ENCODE measurements around the gene MAP3K20. TPM values are rescaled to one million over a fixed set of nuclear protein-coding genes. Genes with fewer than 3 reads are reported as not detected.

MAP3K20 gene
- total and polyA plus RNA-seq, 2 donors (not counting 3 experiments of a cell fraction or from before 2014, with no cell fraction given): 7.8 to 31.5 TPM

DNA sequence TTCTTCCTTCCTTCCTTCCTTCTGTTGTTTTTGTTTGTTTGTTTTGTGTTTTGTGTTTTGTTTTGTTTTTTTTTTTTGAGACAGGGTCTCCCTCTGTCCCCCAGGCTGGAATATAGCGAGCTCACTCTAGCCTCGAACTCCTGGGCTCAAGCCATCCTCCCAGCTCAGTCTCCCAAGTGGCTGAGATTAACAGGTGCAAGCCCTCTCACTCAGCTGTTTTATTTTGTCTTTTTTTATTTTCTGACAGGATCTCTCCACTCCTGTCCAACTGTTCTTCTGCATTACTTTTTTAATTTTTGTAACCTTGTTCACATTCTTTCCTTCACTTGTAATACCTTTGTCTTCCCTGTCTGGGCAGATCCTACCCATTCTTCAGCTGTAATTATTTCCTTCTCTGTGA lies 23.6 kb downstream of the MAP3K20 start:
- no peaks in the 10 kb centered on the region for H3K4me1 ChIP-seq (ENCODE audit: control insufficient read depth, extremely low read depth, insufficient read depth, low read length)
- DNase-seq (ENCODE audit: low read depth, low spot score): no peak
- TF ChIP-seq EZH2 (IDR thresholded peaks at IDR 0.05; ENCODE audit: borderline replicate concordance, low read depth, low read length, severe bottlenecking): no peak
- no peak for TF ChIP-seq POLR2AphosphoS5 (IDR thresholded peaks at IDR 0.05; ENCODE audit: insufficient read depth, low read depth, low read length)
- no peak for TF ChIP-seq POLR2A (IDR thresholded peaks at IDR 0.05; ENCODE audit: low read depth, low read length)
- H3K4me2 ChIP-seq (ENCODE audit: insufficient read depth, low read length): no peak overlapping the region
- H3K9ac ChIP-seq (replicated peaks; ENCODE audit: extremely low read depth, insufficient read depth, low read length): no peak overlapping the region
- ChIA-PET CTCF (interaction anchor here (0.9 to 1.0 kb wide), 2 partner anchors 8 to 111 kb away, joined by 3 read pairs; no protein-coding TSS in a partner anchor), POLR2A (no interaction called here)
- H3K79me2 ChIP-seq (ENCODE audit: control insufficient read depth, insufficient read depth, low read length): peaks cover 2% of the 10 kb centered on the region
- H3K27me3 ChIP-seq (ENCODE audit: control insufficient read depth in 2 of 2, insufficient read depth in 2 of 2, low read length in 2 of 2): no peaks in the 10 kb centered on the region
- BruUV-seq (replicated peaks): no TSS peak
- H3K36me3 ChIP-seq (ENCODE audit: control insufficient read depth in 2 of 2, extremely low read depth in 1 of 2, insufficient read depth in 2 of 2, low read length in 2 of 2): no peaks in the 10 kb centered on the region
- H3K27ac ChIP-seq (ENCODE audit: insufficient read depth, low read depth, low read length): no peak overlapping the region
- H3K9me1 ChIP-seq (replicated peaks; ENCODE audit: control insufficient read depth, extremely low read depth, insufficient read depth, low read length): no peaks in the 10 kb centered on the region
- intact Hi-C loops (cut with micrococcal nuclease) (no loop called here), dilution Hi-C loops (cut with MboI; ENCODE audit: extremely low pct_ligation_motif_present, low sequenced_read_pairs) (no loop called here)
- H4K20me1 ChIP-seq (replicated peaks; ENCODE audit: control insufficient read depth, extremely low read depth, insufficient read depth, low read length): no peaks in the 10 kb centered on the region
- no peaks in the 10 kb centered on the region for H3K9me3 ChIP-seq (replicated peaks; ENCODE audit: control insufficient read depth, insufficient read depth, low read length)
- no peak overlapping the region for H3K4me3 ChIP-seq (replicated peaks in 1 of 3; ENCODE audit: insufficient read depth in 1 of 3, low read depth in 1 of 3, low read length in 3 of 3)
- no peak overlapping the region for H2AFZ ChIP-seq (ENCODE audit: low read depth, low read length)
- FAIRE-seq: no peak

DNA sequence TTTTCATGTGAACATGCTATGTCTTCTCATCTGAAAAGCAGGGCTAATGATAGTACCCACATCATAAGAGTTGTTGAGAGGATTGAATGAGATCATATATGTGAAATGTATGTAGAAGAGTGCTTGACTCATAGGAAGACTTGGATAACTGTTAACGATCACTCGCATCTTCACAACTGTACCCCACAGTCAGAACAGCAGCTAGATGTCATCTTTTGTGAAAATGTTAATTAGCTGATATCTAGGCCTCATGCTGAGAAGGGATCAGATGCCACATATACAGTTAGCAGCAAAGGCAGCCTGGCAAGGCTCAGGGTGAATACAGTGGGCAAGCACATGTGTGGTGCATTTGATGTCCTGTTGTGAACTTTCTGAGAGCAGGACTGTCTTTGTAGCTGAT lies 24.2 kb downstream of the MAP3K20 start:
- dilution Hi-C loops (cut with MboI; ENCODE audit: extremely low pct_ligation_motif_present, low sequenced_read_pairs) (no loop called here), intact Hi-C loops (cut with micrococcal nuclease) (no loop called here)
- POLR2A ChIA-PET: no interaction called here
- H3K36me3 ChIP-seq (ENCODE audit: control insufficient read depth in 2 of 2, extremely low read depth in 1 of 2, insufficient read depth in 2 of 2, low read length in 2 of 2): no peaks in the 10 kb centered on the region
- TF ChIP-seq, protein P1, sequence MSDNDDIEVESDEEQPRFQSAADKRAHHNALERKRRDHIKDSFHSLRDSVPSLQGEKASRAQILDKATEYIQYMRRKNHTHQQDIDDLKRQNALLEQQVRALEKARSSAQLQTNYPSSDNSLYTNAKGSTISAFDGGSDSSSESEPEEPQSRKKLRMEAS (IDR thresholded peaks at IDR 0.05; ENCODE audit: insufficient read depth, insufficient read length): no peak
- TF ChIP-seq POLR2AphosphoS5 (IDR thresholded peaks at IDR 0.05; ENCODE audit: insufficient read depth, low read depth, low read length) (no peak), EZH2 (IDR thresholded peaks at IDR 0.05; ENCODE audit: borderline replicate concordance, low read depth, low read length, severe bottlenecking) (no peak), POLR2A (IDR thresholded peaks at IDR 0.05; ENCODE audit: low read depth, low read length) (no peak), FOS (IDR thresholded peaks at IDR 0.05; ENCODE audit: borderline replicate concordance, insufficient read depth, low read length) (no peak), JUN (IDR thresholded peaks at IDR 0.05; ENCODE audit: borderline replicate concordance, insufficient read depth, insufficient read length, low read depth) (no peak), GATA2 (IDR thresholded peaks at IDR 0.05; ENCODE audit: insufficient read depth, insufficient read length, low read depth, low read length) (no peak), MYC (IDR thresholded peaks at IDR 0.05; ENCODE audit: low read depth, low read length) (no peak)
- TF ChIP-seq, protein P2, sequence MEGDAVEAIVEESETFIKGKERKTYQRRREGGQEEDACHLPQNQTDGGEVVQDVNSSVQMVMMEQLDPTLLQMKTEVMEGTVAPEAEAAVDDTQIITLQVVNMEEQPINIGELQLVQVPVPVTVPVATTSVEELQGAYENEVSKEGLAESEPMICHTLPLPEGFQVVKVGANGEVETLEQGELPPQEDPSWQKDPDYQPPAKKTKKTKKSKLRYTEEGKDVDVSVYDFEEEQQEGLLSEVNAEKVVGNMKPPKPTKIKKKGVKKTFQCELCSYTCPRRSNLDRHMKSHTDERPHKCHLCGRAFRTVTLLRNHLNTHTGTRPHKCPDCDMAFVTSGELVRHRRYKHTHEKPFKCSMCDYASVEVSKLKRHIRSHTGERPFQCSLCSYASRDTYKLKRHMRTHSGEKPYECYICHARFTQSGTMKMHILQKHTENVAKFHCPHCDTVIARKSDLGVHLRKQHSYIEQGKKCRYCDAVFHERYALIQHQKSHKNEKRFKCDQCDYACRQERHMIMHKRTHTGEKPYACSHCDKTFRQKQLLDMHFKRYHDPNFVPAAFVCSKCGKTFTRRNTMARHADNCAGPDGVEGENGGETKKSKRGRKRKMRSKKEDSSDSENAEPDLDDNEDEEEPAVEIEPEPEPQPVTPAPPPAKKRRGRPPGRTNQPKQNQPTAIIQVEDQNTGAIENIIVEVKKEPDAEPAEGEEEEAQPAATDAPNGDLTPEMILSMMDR (IDR thresholded peaks at IDR 0.05; ENCODE audit: extremely low read depth in 1 of 2, insufficient read depth in 1 of 2, low read depth in 1 of 2, low read length in 2 of 2): no peak
- no peak overlapping the region for H3K4me3 ChIP-seq (replicated peaks in 1 of 3; ENCODE audit: insufficient read depth in 1 of 3, low read depth in 1 of 3, low read length in 3 of 3)
- H3K27me3 ChIP-seq (ENCODE audit: control insufficient read depth in 2 of 2, insufficient read depth in 2 of 2, low read length in 2 of 2): no peaks in the 10 kb centered on the region
- peaks cover 2% of the 10 kb centered on the region for H3K79me2 ChIP-seq (ENCODE audit: control insufficient read depth, insufficient read depth, low read length)
- H3K4me2 ChIP-seq (ENCODE audit: insufficient read depth, low read length): no peak overlapping the region
- no peak overlapping the region for H2AFZ ChIP-seq (ENCODE audit: low read depth, low read length)
- H3K9me3 ChIP-seq (replicated peaks; ENCODE audit: control insufficient read depth, insufficient read depth, low read length): no peaks in the 10 kb centered on the region
- no peak overlapping the region for H3K27ac ChIP-seq (ENCODE audit: insufficient read depth, low read depth, low read length)
- no TSS peak for BruUV-seq (replicated peaks)
- DNase-seq (ENCODE audit: low read depth, low spot score): no peak
- no peak overlapping the region for H3K9ac ChIP-seq (replicated peaks; ENCODE audit: extremely low read depth, insufficient read depth, low read length)
- H3K4me1 ChIP-seq (ENCODE audit: control insufficient read depth, extremely low read depth, insufficient read depth, low read length): no peaks in the 10 kb centered on the region
- H4K20me1 ChIP-seq (replicated peaks; ENCODE audit: control insufficient read depth, extremely low read depth, insufficient read depth, low read length): no peaks in the 10 kb centered on the region
- no peaks in the 10 kb centered on the region for H3K9me1 ChIP-seq (replicated peaks; ENCODE audit: control insufficient read depth, extremely low read depth, insufficient read depth, low read length)
- CTCF ChIA-PET: interaction anchor here (1.0 kb wide), 1 partner anchor 8 kb away, joined by 3 read pairs; no protein-coding TSS in a partner anchor
- no peak for FAIRE-seq
